Measurements from ENCODE around the gene MYF6. TPM values are rescaled to one million over a fixed set of nuclear protein-coding genes. Genes with fewer than 3 reads are reported as not detected.

Gene MYF6
- total RNA-seq, 4 donors from 2014 or later = not detected

DNA sequence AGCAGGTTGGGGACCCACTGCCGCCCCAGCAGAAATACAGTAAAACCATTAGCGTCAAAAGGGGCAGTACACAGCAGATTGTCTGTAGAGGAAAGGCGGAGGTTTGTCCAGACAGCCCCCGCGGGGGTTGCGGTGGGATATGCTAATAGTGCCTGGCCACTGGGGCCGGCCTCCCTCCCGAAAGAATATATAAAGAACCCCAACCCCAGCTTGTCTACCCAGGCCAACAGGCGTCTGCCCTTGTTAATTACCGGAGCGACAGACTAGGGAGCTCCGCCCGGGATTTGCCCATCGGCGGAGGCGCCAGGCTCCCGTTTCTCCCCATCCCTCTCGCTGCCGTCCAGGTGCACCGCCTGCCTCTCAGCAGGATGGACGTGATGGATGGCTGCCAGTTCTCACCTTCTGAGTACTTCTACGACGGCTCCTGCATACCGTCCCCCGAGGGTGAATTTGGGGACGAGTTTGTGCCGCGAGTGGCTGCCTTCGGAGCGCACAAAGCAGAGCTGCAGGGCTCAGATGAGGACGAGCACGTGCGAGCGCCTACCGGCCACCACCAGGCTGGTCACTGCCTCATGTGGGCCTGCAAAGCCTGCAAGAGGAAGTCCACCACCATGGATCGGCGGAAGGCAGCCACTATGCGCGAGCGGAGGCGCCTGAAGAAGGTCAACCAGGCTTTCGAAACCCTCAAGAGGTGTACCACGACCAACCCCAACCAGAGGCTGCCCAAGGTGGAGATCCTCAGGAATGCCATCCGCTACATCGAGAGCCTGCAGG is 9.4 kb downstream of the MYF6 start, which contains the start of gene MYF5:
MYF5 (plus strand) TSS at position 217 of the 774 bp plus-strand sequence; CDS start at position 369, 152 bp downstream.
- 50% methylated on average over 40 of the region's 45 CpGs for WGBS
- Histone ChIP-seq H3K27me3 (peaks cover 51% of the 10 kb centered on the region), H3K27ac (no peak within 1 kb of the TSS), H3K4me3 (no peak within 1 kb of the TSS), H3K4me1 (no peaks in the 10 kb centered on the region), H3K9me3 (no peaks in the 10 kb centered on the region), H3K36me3 (no peaks in the 10 kb centered on the region)
- TF ChIP-seq EP300 (IDR thresholded peaks at IDR 0.05) (no peak), POLR2AphosphoS5 (IDR thresholded peaks at IDR 0.05) (no peak), POLR2A (IDR thresholded peaks at IDR 0.05) (no peak)
- TF ChIP-seq, protein P1, sequence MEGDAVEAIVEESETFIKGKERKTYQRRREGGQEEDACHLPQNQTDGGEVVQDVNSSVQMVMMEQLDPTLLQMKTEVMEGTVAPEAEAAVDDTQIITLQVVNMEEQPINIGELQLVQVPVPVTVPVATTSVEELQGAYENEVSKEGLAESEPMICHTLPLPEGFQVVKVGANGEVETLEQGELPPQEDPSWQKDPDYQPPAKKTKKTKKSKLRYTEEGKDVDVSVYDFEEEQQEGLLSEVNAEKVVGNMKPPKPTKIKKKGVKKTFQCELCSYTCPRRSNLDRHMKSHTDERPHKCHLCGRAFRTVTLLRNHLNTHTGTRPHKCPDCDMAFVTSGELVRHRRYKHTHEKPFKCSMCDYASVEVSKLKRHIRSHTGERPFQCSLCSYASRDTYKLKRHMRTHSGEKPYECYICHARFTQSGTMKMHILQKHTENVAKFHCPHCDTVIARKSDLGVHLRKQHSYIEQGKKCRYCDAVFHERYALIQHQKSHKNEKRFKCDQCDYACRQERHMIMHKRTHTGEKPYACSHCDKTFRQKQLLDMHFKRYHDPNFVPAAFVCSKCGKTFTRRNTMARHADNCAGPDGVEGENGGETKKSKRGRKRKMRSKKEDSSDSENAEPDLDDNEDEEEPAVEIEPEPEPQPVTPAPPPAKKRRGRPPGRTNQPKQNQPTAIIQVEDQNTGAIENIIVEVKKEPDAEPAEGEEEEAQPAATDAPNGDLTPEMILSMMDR (IDR thresholded peaks at IDR 0.05) = no peak
- no peak for DNase-seq (ENCODE audit: low spot score in 2 of 2)

DNA sequence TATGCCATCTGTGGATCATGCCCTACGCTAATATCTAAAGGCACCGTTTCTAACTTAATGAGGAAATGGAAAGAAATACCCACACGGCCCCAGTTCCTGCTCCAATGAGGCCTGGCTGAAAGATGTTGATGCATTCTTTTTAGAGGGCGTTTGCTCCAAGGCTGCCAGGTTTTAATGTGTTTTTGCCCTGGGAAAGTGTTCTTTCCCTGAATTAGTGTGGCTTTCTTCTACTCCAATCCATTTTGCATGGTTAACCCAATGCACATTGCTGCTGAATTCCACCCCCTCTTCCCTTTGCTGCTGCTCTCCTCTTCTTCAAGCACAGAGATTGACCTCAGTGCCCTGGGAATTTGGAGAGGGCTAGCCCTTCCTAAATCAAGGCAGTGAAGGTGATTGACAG is 10.4 kb downstream of the MYF6 start:
- H3K4me3 ChIP-seq = no peak overlapping the region
- H3K27ac ChIP-seq = no peak overlapping the region
- H3K27me3 ChIP-seq = peaks cover 45% of the 10 kb centered on the region
- H3K36me3 ChIP-seq = no peaks in the 10 kb centered on the region
- no peak for DNase-seq (ENCODE audit: low spot score in 2 of 2)
- TF ChIP-seq POLR2AphosphoS5 (IDR thresholded peaks at IDR 0.05) (no peak), POLR2A (IDR thresholded peaks at IDR 0.05) (no peak)
- TF ChIP-seq, protein P1 (IDR thresholded peaks at IDR 0.05) = no peak
- H3K9me3 ChIP-seq = no peaks in the 10 kb centered on the region
- 58% methylated on average over 4 of the region's 4 CpGs for WGBS
- no peaks in the 10 kb centered on the region for H3K4me1 ChIP-seq

DNA sequence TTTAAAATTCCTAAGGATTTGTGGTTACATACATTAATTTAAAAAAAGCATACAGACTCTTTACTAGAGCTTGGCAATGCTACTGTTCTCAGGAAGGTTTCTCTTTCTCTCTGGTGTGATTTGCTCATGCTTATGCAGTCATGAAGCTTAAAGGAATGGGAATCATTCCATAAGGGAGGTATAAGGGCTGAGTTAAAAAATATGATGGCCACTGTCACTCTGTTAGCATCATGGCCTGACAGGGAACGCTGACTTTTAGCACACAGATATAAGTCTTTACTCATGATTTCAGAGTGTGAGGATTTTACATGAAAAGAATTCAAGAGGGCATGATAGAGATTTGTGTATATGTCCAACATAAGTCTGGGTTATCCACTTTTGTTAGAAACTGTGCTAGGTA is 13.1 kb downstream of the MYF6 start:
- Histone ChIP-seq H3K27me3 (peaks cover 23% of the 10 kb centered on the region), H3K36me3 (no peaks in the 10 kb centered on the region), H3K27ac (no peak overlapping the region), H3K9me3 (no peaks in the 10 kb centered on the region), H3K4me3 (no peak overlapping the region), H3K4me1 (no peaks in the 10 kb centered on the region)
- no peak for DNase-seq (ENCODE audit: low spot score in 2 of 2)
- TF ChIP-seq, protein P1 (IDR thresholded peaks at IDR 0.05) = no peak
- no peak for TF ChIP-seq POLR2A (IDR thresholded peaks at IDR 0.05)
- TF ChIP-seq POLR2AphosphoS5 (IDR thresholded peaks at IDR 0.05) = no peak
- no peak for TF ChIP-seq EP300 (IDR thresholded peaks at IDR 0.05)
- WGBS = 79% methylated on average over 1 of the region's 1 CpG

DNA sequence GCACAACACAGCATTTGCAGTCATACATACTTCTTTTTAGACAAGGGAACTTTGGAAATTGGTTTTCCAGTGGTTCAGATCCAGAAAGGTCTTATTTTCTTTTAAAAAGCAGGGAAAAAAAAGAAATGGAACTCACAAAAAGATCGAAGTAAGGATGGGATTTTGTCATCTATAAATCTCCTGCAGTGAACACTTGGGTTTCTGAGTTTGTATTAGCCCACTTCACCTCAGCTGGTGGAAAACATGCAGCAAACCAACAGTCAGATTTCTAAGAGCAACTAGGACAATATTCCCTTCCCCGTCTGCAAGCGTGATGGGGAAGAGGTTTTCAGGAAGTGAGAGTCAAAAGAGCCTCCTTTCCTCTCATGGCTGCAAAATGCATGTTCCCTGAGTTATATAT is 13.9 kb downstream of the MYF6 start:
- Histone ChIP-seq H3K27me3 (peaks cover 15% of the 10 kb centered on the region), H3K27ac (no peak overlapping the region), H3K9me3 (no peaks in the 10 kb centered on the region), H3K4me3 (no peak overlapping the region), H3K4me1 (no peaks in the 10 kb centered on the region), H3K36me3 (no peaks in the 10 kb centered on the region)
- no peak for TF ChIP-seq EP300 (IDR thresholded peaks at IDR 0.05)
- TF ChIP-seq POLR2A (IDR thresholded peaks at IDR 0.05) = no peak
- TF ChIP-seq, protein P1 (IDR thresholded peaks at IDR 0.05) = no peak
- no peak for TF ChIP-seq POLR2AphosphoS5 (IDR thresholded peaks at IDR 0.05)
- DNase-seq (ENCODE audit: low spot score in 2 of 2) = no peak
- 75% methylated on average over 3 of the region's 3 CpGs for WGBS

DNA sequence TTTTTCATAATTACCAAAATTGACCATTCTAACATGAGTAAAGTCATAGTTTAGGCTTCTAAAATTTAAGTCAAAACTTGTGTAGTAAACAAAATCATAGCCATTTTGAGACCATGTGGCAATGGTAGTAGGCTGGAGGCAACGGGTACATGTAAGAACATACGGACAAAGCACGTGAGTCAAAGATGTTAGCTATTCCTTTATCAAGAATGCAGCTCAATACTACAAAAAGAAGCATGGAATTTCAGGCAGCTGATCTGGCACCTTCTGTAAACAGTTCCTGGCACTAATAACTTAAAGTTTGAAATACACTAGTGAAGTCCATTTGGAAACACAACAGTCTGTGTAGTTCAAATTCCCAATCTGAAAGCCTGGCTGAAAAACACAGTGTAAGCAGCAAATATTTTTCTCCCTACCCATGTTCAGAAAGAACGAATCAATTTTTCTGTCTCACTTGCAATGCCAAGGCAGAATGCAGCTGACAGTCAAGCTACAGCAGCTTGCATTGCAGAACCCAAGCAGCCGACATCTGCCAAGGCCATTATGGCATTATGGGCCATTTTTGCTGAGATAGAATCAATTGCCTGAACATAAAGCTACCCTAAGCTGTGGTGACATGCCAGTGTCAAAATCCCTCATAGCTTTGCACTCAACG is 38.5 kb downstream of the MYF6 start:
- DNase-seq (ENCODE audit: low spot score in 2 of 2) = no peak

More for the DNA sequence above, 38.5 kb downstream of the MYF6 start:
- Histone ChIP-seq H3K4me3 (no peak overlapping the region), H3K27me3 (no peaks in the 10 kb centered on the region), H3K36me3 (no peaks in the 10 kb centered on the region), H3K9me3 (no peaks in the 10 kb centered on the region), H3K4me1 (no peaks in the 10 kb centered on the region), H3K27ac (no peak overlapping the region)
- TF ChIP-seq, protein P1 (IDR thresholded peaks at IDR 0.05) = no peak
- TF ChIP-seq POLR2AphosphoS5 (IDR thresholded peaks at IDR 0.05) (no peak), EP300 (IDR thresholded peaks at IDR 0.05) (no peak)
- 43% methylated on average over 6 of the region's 6 CpGs for WGBS

Data from suprapubic skin (tissue), 4 donors.